Right lobe of liver (tissue), 6 donors: ENCODE measurements around the gene ATOX1. TPM values are rescaled to one million over a fixed set of nuclear protein-coding genes. Genes with fewer than 3 reads are reported as not detected.

Experiments used
- ATAC-seq, 4 donors: fragments of 200-7000 bp; cut with Tn5 transposase; one replicate each; pipeline ENCODE4 v1.9.1; 2020; ENCODE audit warnings: mild to moderate bottlenecking in 4 of 4, moderate library complexity in 4 of 4
- DNase-seq, 3 donors: peaks; one replicate each; pipeline ENCODE4 v3.0.0-alpha.2; 2020
- H3K27ac ChIP-seq, 3 donors: fragments of 200-600 bp; one replicate each; pipeline ENCODE4 v1.8.0; 2022
- H3K27me3 ChIP-seq, 2 donors: fragments of 200-600 bp; one replicate each; pipeline ENCODE4 v1.8.0; 2022
- H3K36me3 ChIP-seq, 4 donors: fragments of 200-600 bp; sonication (generic) in 1 of 4; one replicate each; pipeline versions ENCODE4 v1.5.1 to v1.8.0; 2017 to 2022; ENCODE audit warnings: control low read depth in 1 of 4
- H3K4me1 ChIP-seq, 4 donors: fragments of 200-600 bp; sonication (generic) in 1 of 4; one replicate each; pipeline versions ENCODE4 v1.5.1 to v1.8.0; 2017 to 2022; ENCODE audit warnings: control low read depth in 1 of 4
- H3K4me3 ChIP-seq, 3 donors: fragments of 200-600 bp; one replicate each; pipeline ENCODE4 v1.8.0; 2022
- H3K9me3 ChIP-seq, 4 donors: fragments of 200-600 bp; sonication (generic) in 1 of 4; one replicate each; pipeline versions ENCODE4 v1.5.1 to v1.8.0; 2017 to 2022; ENCODE audit warnings: control low read depth in 1 of 4
- CTCF ChIP-seq, 4 donors: fragments of 200-600 bp in 3 of 4; fragments of 450-650 bp in 1 of 4; IDR thresholded peaks; one replicate each; pipeline versions ENCODE4 v1.5.1 to v1.8.0; 2016 to 2022; ENCODE audit warnings: antibody characterized with exemption in 4 of 4, mild to moderate bottlenecking in 2 of 4
- POLR2A ChIP-seq: fragments of 450-650 bp; IDR thresholded peaks from one replicate; pipeline ENCODE4 v1.6.1; 2017; ENCODE audit warnings: antibody characterized with exemption, mild to moderate bottlenecking
- WGBS: methylation state at CpG from one replicate; pipeline ENCODE4 v1.1.6; 2018; ENCODE audit warnings: low coverage, low lambda C conversion rate; ENCODE audit not compliant: insufficient coverage; ENCODE audit errors: missing lambda C conversion rate; 5-methylcytosine and 5-hydroxymethylcytosine counted together
- intact Hi-C, 2 donors: fragments of 100-400 bp; cut with DNase I; formaldehyde crosslinking; loops; one replicate each; pipeline versions ENCODE4 v1.11.2 to v1.14.1; 2022
- total RNA-seq, 6 experiments: library from RNA; depleted of rRNA in 2 of 6; stranded (reverse); fragments of >200 nt in 2 of 6; fragmentation: NEBNext Ultra II Directional in 3 of 6; extraction: Animal tissue kit (Norgen Biotek cat#: 25700) in 3 of 6; gene quantifications; one replicate each; pipeline versions ENCODE4 v1.1.0 to v1.2.4, GENCODE V29; 2016 to 2023
- donor health status: DM: no; HTN: yes; CAD: no.
- donor health status: DM: no; HTN: no; CAD: no.
- donor health status: DM: no; HTN: no; CAD: no.
- donor health status: DM: no; HTN: yes; CAD: no.
- donor health status: DM: no; HTN: yes; CAD: no.

The ATOX1 gene
- total RNA-seq, 6 experiments from 2014 or later = 83.1 to 177 (median 96.7) TPM

GRCh38 chr5:151719228-151720000, 39.0 kb downstream of the ATOX1 start:
- H3K4me1 ChIP-seq = no peaks in the 10 kb centered on the region
- H3K27me3 ChIP-seq = no peaks in the 10 kb centered on the region
- no peak for DNase-seq
- H3K36me3 ChIP-seq = no peaks in the 10 kb centered on the region
- no peaks in the 10 kb centered on the region for H3K9me3 ChIP-seq
- H3K27ac ChIP-seq = no peak overlapping the region
- ATAC-seq = peak; percentile 30 to 40 (median 38)
- 77% methylated on average over 4 of the region's 6 CpGs for WGBS
- TF ChIP-seq POLR2A = no peak
- TF ChIP-seq CTCF (IDR thresholded peaks at IDR 0.05) = peak; percentile 23 to 37 (median 28)
- intact Hi-C loops = no loop called here
- H3K4me3 ChIP-seq = no peak overlapping the region

DNA sequence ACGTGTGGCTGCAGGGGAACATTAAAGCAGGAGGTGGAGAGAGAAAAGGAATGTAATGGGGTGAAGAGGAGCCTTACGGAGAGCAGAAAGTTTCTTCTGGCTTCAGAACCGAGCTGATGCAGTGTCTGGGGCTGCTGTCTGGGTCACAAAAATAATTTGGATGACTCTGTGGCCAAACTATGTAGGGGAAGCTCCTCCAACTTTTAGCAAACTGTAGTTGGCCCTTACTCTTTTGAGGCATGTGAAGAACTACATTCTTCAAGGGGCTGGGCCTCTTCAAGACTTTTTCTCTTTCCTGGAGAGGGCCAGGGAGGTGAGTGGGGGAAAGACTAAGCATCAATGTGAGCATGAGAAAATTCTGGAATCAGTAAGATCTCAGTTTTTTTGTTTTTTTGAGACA, 39.8 kb downstream of the ATOX1 start:
- ATAC-seq = no peak
- H3K4me1 ChIP-seq = no peaks in the 10 kb centered on the region
- TF ChIP-seq CTCF (IDR thresholded peaks at IDR 0.05) (no peak), POLR2A (no peak)
- no peaks in the 10 kb centered on the region for H3K27me3 ChIP-seq
- H3K9me3 ChIP-seq = no peaks in the 10 kb centered on the region
- no peak for DNase-seq
- intact Hi-C loops = no loop called here
- H3K27ac ChIP-seq = peak overlapping the region in 1 of 3 donors; percentile 34
- no peak overlapping the region for H3K4me3 ChIP-seq
- H3K36me3 ChIP-seq = no peaks in the 10 kb centered on the region
- 50% methylated on average over 3 of the region's 3 CpGs for WGBS

- Histone ChIP-seq H3K9me3 (no peaks in the 10 kb centered on the region), H3K27me3 (no peaks in the 10 kb centered on the region), H3K36me3 (no peaks in the 10 kb centered on the region), H3K27ac (peak overlapping the region in 1 of 3 donors; percentile 34), H3K4me3 (no peak overlapping the region), H3K4me1 (no peaks in the 10 kb centered on the region)
- DNase-seq (no peak), ATAC-seq (no peak)
- intact Hi-C loops = no loop called here
- TF ChIP-seq POLR2A (no peak), CTCF (IDR thresholded peaks at IDR 0.05) (no peak)
- 76% methylated on average over 2 of the region's 2 CpGs for WGBS
Measured at GRCh38 chr5:151718153-151718552, 40.3 kb downstream of the ATOX1 start.

- no peaks in the 10 kb centered on the region for H3K27me3 ChIP-seq
- WGBS = 71% methylated on average over 3 of the region's 3 CpGs
- no peaks in the 10 kb centered on the region for H3K36me3 ChIP-seq
- ATAC-seq (no peak), DNase-seq (no peak)
- intact Hi-C loops = no loop called here
- TF ChIP-seq POLR2A = no peak
- no peak for TF ChIP-seq CTCF (IDR thresholded peaks at IDR 0.05)
- H3K27ac ChIP-seq = no peak overlapping the region
- H3K4me1 ChIP-seq = no peaks in the 10 kb centered on the region
- H3K9me3 ChIP-seq = no peaks in the 10 kb centered on the region
- H3K4me3 ChIP-seq = no peak overlapping the region
Measured at GRCh38 chr5:151717416-151717815, 41.0 kb downstream of the ATOX1 start.
